Endothelial cell of umbilical vein (primary cell): ENCODE results near the gene CTU2. TPM values are rescaled to one million over a fixed set of nuclear protein-coding genes. Genes with fewer than 3 reads are reported as not detected.

ENCODE experiments used
- BruUV-seq: library from RNA; stranded (reverse); fragments of 400-500 nt; replicated peaks from 2 replicates; lab custom pipeline; 2021; lab: Mats Ljungman, UMichigan
- CTCF ChIA-PET: fragments of 300-600, 350-600 bp; sonication (Branson Sonifier 250); formaldehyde crosslinking; loops from one replicate; lab custom pipeline; 2021; ENCODE audit warnings: antibody characterized with exemption, inconsistent platforms; lab: Charles Lee
- POLR2A ChIA-PET: fragments of 300-600, 350-600 bp; sonication (Branson Sonifier 250); formaldehyde crosslinking; loops from one replicate; lab custom pipeline; 2021; ENCODE audit warnings: antibody characterized with exemption, inconsistent platforms; lab: Charles Lee
- DNase-seq: peaks from one replicate; pipeline ENCODE4 v3.0.0-alpha.2; 2011; ENCODE audit warnings: low read depth, low spot score
- FAIRE-seq: peaks from 2 replicates; lab custom pipeline; 2011; peaks lifted over from hg19 to GRCh38; lab: Jason Lieb, UNC
- H2AFZ ChIP-seq: 2 replicates; pipeline ENCODE4 v1.6.0; 2012; ENCODE audit warnings: low read depth, low read length, control low read depth, inconsistent platforms
- H3K27ac ChIP-seq: 2 replicates; pipeline ENCODE4 v1.5.1; 2011; ENCODE audit warnings: low read depth, mild to moderate bottlenecking, control low read depth, low read length, moderate library complexity; ENCODE audit not compliant: insufficient read depth
- H3K27me3 ChIP-seq, 2 experiments: 2 replicates each; pipeline versions ENCODE4 v1.6.0 to v1.6.1; 2011; ENCODE audit warnings: low read length in 2 of 2, mixed read lengths in 1 of 2; ENCODE audit not compliant: control insufficient read depth in 2 of 2, insufficient read depth in 2 of 2
- H3K36me3 ChIP-seq, 2 experiments: 2 replicates in 1 of 2; 3 replicates in 1 of 2; pipeline ENCODE4 v1.5.1; 2011; ENCODE audit warnings: low read length in 2 of 2, mild to moderate bottlenecking in 1 of 2, moderate library complexity in 1 of 2; ENCODE audit not compliant: control insufficient read depth in 2 of 2, insufficient read depth in 2 of 2; ENCODE audit errors: extremely low read depth in 1 of 2
- H3K4me1 ChIP-seq: 3 replicates; pipeline ENCODE4 v1.5.1; 2011; ENCODE audit warnings: mild to moderate bottlenecking, low read length; ENCODE audit not compliant: control insufficient read depth, insufficient read depth; ENCODE audit errors: extremely low read depth
- H3K4me2 ChIP-seq: 2 replicates; pipeline ENCODE4 v1.6.1; 2011; ENCODE audit warnings: low read length, control low read depth, mixed read lengths; ENCODE audit not compliant: insufficient read depth
- H3K4me3 ChIP-seq, 3 experiments: fragments of 200-600 bp in 1 of 3; sonication (generic), shearing (Covaris generic) in 1 of 3; replicated peaks in 1 of 3; 2 replicates each; pipeline ENCODE4 v1.5.1; 2011 to 2016; ENCODE audit warnings: control low read depth in 3 of 3, low read length in 3 of 3, mild to moderate bottlenecking in 2 of 3, inconsistent platforms in 1 of 3, low read depth in 1 of 3, moderate library complexity in 1 of 3; ENCODE audit not compliant: insufficient read depth in 1 of 3
- H3K79me2 ChIP-seq: 2 replicates; pipeline ENCODE4 v1.6.0; 2012; ENCODE audit warnings: low read length, inconsistent platforms; ENCODE audit not compliant: control insufficient read depth, insufficient read depth
- H3K9ac ChIP-seq: replicated peaks from 2 replicates; pipeline ENCODE3; 2011; ENCODE audit warnings: low read length, control low read depth; ENCODE audit not compliant: insufficient read depth; ENCODE audit errors: extremely low read depth
- H3K9me1 ChIP-seq: replicated peaks from 3 replicates; pipeline ENCODE4 v1.6.0; 2011; ENCODE audit warnings: mild to moderate bottlenecking, low read length; ENCODE audit not compliant: control insufficient read depth, insufficient read depth; ENCODE audit errors: extremely low read depth
- H3K9me3 ChIP-seq: replicated peaks from 2 replicates; pipeline ENCODE4 v1.5.1; 2012; ENCODE audit warnings: low read length, inconsistent platforms; ENCODE audit not compliant: control insufficient read depth, insufficient read depth
- H4K20me1 ChIP-seq: replicated peaks from 2 replicates; pipeline ENCODE3; 2011; ENCODE audit warnings: mild to moderate bottlenecking, low read length; ENCODE audit not compliant: control insufficient read depth, insufficient read depth; ENCODE audit errors: extremely low read depth
- EZH2 ChIP-seq: IDR thresholded peaks from 2 replicates; pipeline ENCODE4 v1.6.1; 2012; ENCODE audit warnings: borderline replicate concordance, low read depth, mild to moderate bottlenecking, moderate library complexity, low read length, inconsistent platforms; ENCODE audit not compliant: severe bottlenecking
- FOS ChIP-seq: IDR thresholded peaks from 2 replicates; pipeline ENCODE4 v1.6.1; 2011; ENCODE audit warnings: mild to moderate bottlenecking, low read length, moderate library complexity, borderline replicate concordance; ENCODE audit not compliant: insufficient read depth
- GATA2 ChIP-seq: IDR thresholded peaks from 2 replicates; pipeline ENCODE4 v1.7.0; 2011; ENCODE audit warnings: low read depth, mild to moderate bottlenecking, moderate library complexity, mixed read lengths, low read length; ENCODE audit not compliant: insufficient read length, insufficient read depth
- JUN ChIP-seq: IDR thresholded peaks from 2 replicates; pipeline ENCODE4 v1.6.1; 2011; ENCODE audit warnings: borderline replicate concordance, low read depth; ENCODE audit not compliant: insufficient read length, insufficient read depth
- MYC ChIP-seq: IDR thresholded peaks from one replicate; pipeline ENCODE4 v1.6.1; 2011; ENCODE audit warnings: mild to moderate bottlenecking, low read depth, low read length
- POLR2A ChIP-seq: IDR thresholded peaks from 2 replicates; pipeline ENCODE4 v1.6.1; 2012; ENCODE audit warnings: low read depth, mild to moderate bottlenecking, control low read depth, low read length
- POLR2AphosphoS5 ChIP-seq: IDR thresholded peaks from 2 replicates; pipeline ENCODE4 v1.6.1; 2012; ENCODE audit warnings: low read depth, mild to moderate bottlenecking, control low read depth, low read length, moderate library complexity; ENCODE audit not compliant: insufficient read depth
- dilution Hi-C: fragments of 300-500 bp; cut with MboI; formaldehyde crosslinking; loops from one replicate; pipeline ENCODE4 v1.15.0; 2019; ENCODE audit warnings: low sequenced_read_pairs; ENCODE audit not compliant: extremely low pct_ligation_motif_present
- intact Hi-C: fragments of 100-400 bp; cut with micrococcal nuclease; formaldehyde crosslinking; loops from one replicate; pipeline ENCODE4 v1.10.0; 2022
- polyA plus RNA-seq, 4 experiments: library from polyadenylated mRNA; depleted of rRNA in 3 of 4; stranded (reverse) in 3 of 4; unstranded in 1 of 4; fragments of >200 nt; gene quantifications; 2 replicates each; pipeline versions ENCODE4 v1.2.1 to v1.2.3, GENCODE V29; 2011 to 2012; ENCODE audit warnings: missing spikeins in 1 of 4
- total RNA-seq: library from RNA; stranded (reverse); gene quantifications from 2 replicates; pipeline ENCODE4 v1.2.3, GENCODE V29; 2021
- TF ChIP-seq, protein P1 (sequence below), 2 donors: IDR thresholded peaks; 1 replicate in 1 of 2; 2 replicates in 1 of 2; pipeline ENCODE4 v1.5.1; 2011; ENCODE audit warnings: low read length in 2 of 2, mild to moderate bottlenecking in 2 of 2, moderate library complexity in 2 of 2, control low read depth in 1 of 2, inconsistent platforms in 1 of 2, low read depth in 1 of 2; ENCODE audit not compliant: insufficient read depth in 1 of 2; ENCODE audit errors: extremely low read depth in 1 of 2
- TF ChIP-seq, protein P2 (sequence below): IDR thresholded peaks from 2 replicates; pipeline ENCODE4 v1.6.1; 2011; ENCODE audit not compliant: insufficient read depth, insufficient read length

CTU2 gene
- total and polyA plus RNA-seq, 2 donors (not counting 3 experiments of a cell fraction or from before 2014, with no cell fraction given): 26.1 to 33.7 TPM

DNA sequence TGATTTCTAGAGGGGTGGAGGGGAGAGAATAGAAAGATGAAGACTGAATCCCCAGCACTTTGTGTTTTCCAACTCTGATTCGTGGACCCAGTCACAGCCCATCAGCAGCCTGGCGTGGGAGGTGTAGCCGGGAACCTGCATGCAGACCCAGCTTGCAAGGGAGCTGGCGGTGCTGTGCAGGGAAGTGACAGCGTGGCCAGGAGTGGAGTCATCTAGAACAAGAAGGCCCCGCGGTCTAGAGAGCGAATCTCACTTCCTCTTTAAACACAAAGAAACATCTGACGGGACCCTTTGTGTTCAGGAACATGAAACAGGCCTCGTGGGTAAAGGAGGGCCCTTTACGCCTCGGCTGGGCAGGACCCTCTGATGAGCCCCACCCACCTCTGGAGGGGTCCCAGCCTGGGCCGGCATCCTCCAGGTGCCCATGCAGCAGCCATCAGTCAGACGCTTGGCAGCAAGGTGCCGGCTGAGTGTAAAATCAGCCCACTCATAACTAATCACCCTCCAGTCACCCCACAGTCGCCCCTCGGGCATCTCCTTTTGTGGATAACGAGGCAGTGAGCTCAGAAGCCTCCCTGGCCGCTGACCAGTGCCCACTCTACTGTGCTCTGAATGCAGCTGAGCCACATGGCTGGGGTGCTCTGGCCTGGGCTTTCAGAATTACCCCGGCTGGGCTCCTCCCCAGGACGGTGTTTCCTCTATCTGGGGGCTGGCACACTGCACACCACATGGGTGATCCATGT, 24.4 kb upstream of the CTU2 start:
- intact Hi-C loops: no loop called here
- H3K4me1 ChIP-seq: peaks cover 3% of the 10 kb centered on the region
- peak overlapping the region; percentile 21 for H2AFZ ChIP-seq
- POLR2A ChIA-PET: no interaction called here
- H3K27ac ChIP-seq: no peak overlapping the region
- no peak overlapping the region for H3K9ac ChIP-seq
- no peaks in the 10 kb centered on the region for H3K9me3 ChIP-seq
- H3K4me3 ChIP-seq: no peak overlapping the region
- H3K79me2 ChIP-seq: no peaks in the 10 kb centered on the region
- FAIRE-seq (no peak), DNase-seq (no peak)
- TF ChIP-seq, protein P1, sequence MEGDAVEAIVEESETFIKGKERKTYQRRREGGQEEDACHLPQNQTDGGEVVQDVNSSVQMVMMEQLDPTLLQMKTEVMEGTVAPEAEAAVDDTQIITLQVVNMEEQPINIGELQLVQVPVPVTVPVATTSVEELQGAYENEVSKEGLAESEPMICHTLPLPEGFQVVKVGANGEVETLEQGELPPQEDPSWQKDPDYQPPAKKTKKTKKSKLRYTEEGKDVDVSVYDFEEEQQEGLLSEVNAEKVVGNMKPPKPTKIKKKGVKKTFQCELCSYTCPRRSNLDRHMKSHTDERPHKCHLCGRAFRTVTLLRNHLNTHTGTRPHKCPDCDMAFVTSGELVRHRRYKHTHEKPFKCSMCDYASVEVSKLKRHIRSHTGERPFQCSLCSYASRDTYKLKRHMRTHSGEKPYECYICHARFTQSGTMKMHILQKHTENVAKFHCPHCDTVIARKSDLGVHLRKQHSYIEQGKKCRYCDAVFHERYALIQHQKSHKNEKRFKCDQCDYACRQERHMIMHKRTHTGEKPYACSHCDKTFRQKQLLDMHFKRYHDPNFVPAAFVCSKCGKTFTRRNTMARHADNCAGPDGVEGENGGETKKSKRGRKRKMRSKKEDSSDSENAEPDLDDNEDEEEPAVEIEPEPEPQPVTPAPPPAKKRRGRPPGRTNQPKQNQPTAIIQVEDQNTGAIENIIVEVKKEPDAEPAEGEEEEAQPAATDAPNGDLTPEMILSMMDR (IDR thresholded peaks at IDR 0.05; ENCODE audit: extremely low read depth in 1 of 2, insufficient read depth in 1 of 2, low read depth in 1 of 2, low read length in 2 of 2): no peak
- no peak for TF ChIP-seq EZH2
- TF ChIP-seq FOS: no peak
- no peak for TF ChIP-seq POLR2A
- TF ChIP-seq GATA2: no peak
- no peak for TF ChIP-seq POLR2AphosphoS5
- no peak for TF ChIP-seq JUN
- TF ChIP-seq, protein P2, sequence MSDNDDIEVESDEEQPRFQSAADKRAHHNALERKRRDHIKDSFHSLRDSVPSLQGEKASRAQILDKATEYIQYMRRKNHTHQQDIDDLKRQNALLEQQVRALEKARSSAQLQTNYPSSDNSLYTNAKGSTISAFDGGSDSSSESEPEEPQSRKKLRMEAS: no peak
- no peak for TF ChIP-seq MYC
- no peaks in the 10 kb centered on the region for H3K36me3 ChIP-seq
- no peaks in the 10 kb centered on the region for H4K20me1 ChIP-seq
- no peaks in the 10 kb centered on the region for H3K27me3 ChIP-seq
- CTCF ChIA-PET: no interaction called here
- no peaks in the 10 kb centered on the region for H3K9me1 ChIP-seq
- dilution Hi-C loops: no loop called here
- no TSS peak for BruUV-seq
- H3K4me2 ChIP-seq: no peak overlapping the region
